CD14-positive monocyte (primary cell): ENCODE results near the gene DGCR6. TPM values are rescaled to one million over a fixed set of nuclear protein-coding genes. Genes with fewer than 3 reads are reported as not detected.
"Not testable (repeated sequence)": the region's sequence is repeated elsewhere in the genome, so short reads cannot be mapped to it uniquely, and the experiment has no call there.

Experiments
- DNase-seq, 3 donors: peaks; one replicate each; pipeline ENCODE4 v3.0.0-alpha.2; 2011 to 2022
- H2AFZ ChIP-seq: 2 replicates; pipeline ENCODE4 v1.6.0; 2012; ENCODE audit warnings: mild to moderate bottlenecking, low read depth, low read length, inconsistent platforms; ENCODE audit not compliant: insufficient read depth, poor library complexity, severe bottlenecking
- H3K27ac ChIP-seq, 2 donors: 1 replicate in 1 of 2; 2 replicates in 1 of 2; pipeline ENCODE4 v1.5.1; 2012 to 2013; ENCODE audit warnings: low read length in 2 of 2, control low read depth in 1 of 2, inconsistent platforms in 1 of 2, low read depth in 1 of 2, mild to moderate bottlenecking in 1 of 2
- H3K27me3 ChIP-seq, 2 donors: one replicate each; pipeline versions ENCODE4 v1.6.0 to v1.6.1; 2011 to 2013; ENCODE audit warnings: low read length in 2 of 2; ENCODE audit not compliant: control insufficient read depth in 2 of 2, insufficient read depth in 2 of 2
- H3K36me3 ChIP-seq, 2 donors: replicated peaks in 1 of 2; 1 replicate in 1 of 2; 2 replicates in 1 of 2; pipeline versions ENCODE4 v1.5.1 to v1.6.1; 2012 to 2013; ENCODE audit warnings: low read length in 2 of 2, control low read depth in 1 of 2, inconsistent platforms in 1 of 2, mild to moderate bottlenecking in 1 of 2; ENCODE audit not compliant: insufficient read depth in 2 of 2, control insufficient read depth in 1 of 2
- H3K4me1 ChIP-seq, 2 donors: 1 replicate in 1 of 2; 2 replicates in 1 of 2; pipeline versions ENCODE4 v1.5.1 to v1.6.1; 2012 to 2013; ENCODE audit warnings: low read length in 2 of 2, control low read depth in 1 of 2, inconsistent platforms in 1 of 2, mild to moderate bottlenecking in 1 of 2, moderate library complexity in 1 of 2; ENCODE audit not compliant: insufficient read depth in 2 of 2, control insufficient read depth in 1 of 2
- H3K4me2 ChIP-seq: replicated peaks from 2 replicates; pipeline ENCODE3; 2012; ENCODE audit warnings: low read length, moderate library complexity, mild to moderate bottlenecking; ENCODE audit not compliant: poor library complexity, severe bottlenecking; ENCODE audit errors: extremely low read depth
- H3K4me3 ChIP-seq, 3 experiments: fragments of 200-600 bp in 1 of 3; sonication (generic) in 1 of 3; replicated peaks in 1 of 3; 1 replicate in 2 of 3; 2 replicates in 1 of 3; pipeline ENCODE4 v1.5.1; 2011 to 2013; ENCODE audit warnings: low read length in 3 of 3, mild to moderate bottlenecking in 3 of 3, control low read depth in 2 of 3, low read depth in 2 of 3, inconsistent platforms in 1 of 3, moderate library complexity in 1 of 3
- H3K79me2 ChIP-seq: 2 replicates; pipeline ENCODE4 v1.6.0; 2012; ENCODE audit warnings: mild to moderate bottlenecking, control low read depth, inconsistent platforms, low read length, moderate library complexity; ENCODE audit not compliant: insufficient read depth
- H3K9ac ChIP-seq: 2 replicates; pipeline ENCODE4 v1.6.0; 2017; ENCODE audit warnings: low read length, mild to moderate bottlenecking; ENCODE audit not compliant: insufficient read depth, poor library complexity, severe bottlenecking
- H3K9me3 ChIP-seq, 2 donors: replicated peaks in 1 of 2; 1 replicate in 1 of 2; 2 replicates in 1 of 2; pipeline versions ENCODE4 v1.5.1 to v1.6.1; 2012 to 2013; ENCODE audit warnings: low read length in 2 of 2, control low read depth in 1 of 2; ENCODE audit not compliant: control insufficient read depth in 1 of 2, insufficient read depth in 1 of 2
- H4K20me1 ChIP-seq: 2 replicates; pipeline ENCODE4 v1.6.0; 2012; ENCODE audit warnings: mild to moderate bottlenecking, low read length, control low read depth, moderate library complexity; ENCODE audit not compliant: insufficient read depth
- H3K27ac Mint-ChIP-seq, 7 donors: one replicate each; pipeline ENCODE4 v1.8.0; 2020; ENCODE audit warnings: mild to moderate bottlenecking in 7 of 7, mixed read lengths in 7 of 7, moderate library complexity in 6 of 7, inconsistent platforms in 2 of 7
- H3K27me3 Mint-ChIP-seq, 3 donors: one replicate each; pipeline ENCODE4 v1.8.0; 2021 to 2022; ENCODE audit warnings: low read depth in 3 of 3, mild to moderate bottlenecking in 3 of 3, mixed read lengths in 3 of 3, moderate library complexity in 3 of 3, inconsistent platforms in 1 of 3
- H3K36me3 Mint-ChIP-seq, 2 donors: one replicate each; pipeline ENCODE4 v1.8.0; 2020; ENCODE audit warnings: mixed read lengths in 2 of 2, inconsistent platforms in 1 of 2, mild to moderate bottlenecking in 1 of 2
- H3K4me1 Mint-ChIP-seq: one replicate; pipeline ENCODE4 v1.8.0; 2020; ENCODE audit warnings: mild to moderate bottlenecking, mixed read lengths
- H3K4me3 Mint-ChIP-seq, 2 donors: one replicate each; pipeline ENCODE4 v1.8.0; 2020; ENCODE audit warnings: mild to moderate bottlenecking in 2 of 2, mixed read lengths in 2 of 2, moderate library complexity in 1 of 2
- H3K9me3 Mint-ChIP-seq, 7 donors: one replicate each; pipeline ENCODE4 v1.8.0; 2020 to 2022; ENCODE audit warnings: mixed read lengths in 7 of 7, mild to moderate bottlenecking in 6 of 7, moderate library complexity in 6 of 7, inconsistent platforms in 2 of 7
- CTCF ChIP-seq: fragments of 200-600 bp; IDR thresholded peaks from one replicate; pipeline ENCODE4 v1.8.0; 2022; ENCODE audit warnings: antibody characterized with exemption, mild to moderate bottlenecking
- WGBS: methylation state at CpG from one replicate; pipeline ENCODE4 v1.1.5; 2013; ENCODE audit warnings: missing lambda C conversion rate; ENCODE audit not compliant: insufficient coverage; 5-methylcytosine and 5-hydroxymethylcytosine counted together
- intact Hi-C, 2 donors: fragments of 100-400 bp; cut with micrococcal nuclease; formaldehyde crosslinking; loops; one replicate each; pipeline versions ENCODE4 v1.15.0 to v1.15.1; 2023
- polyA plus RNA-seq, 3 donors: library from polyadenylated mRNA; depleted of rRNA in 1 of 3; unstranded in 2 of 3; stranded (reverse) in 1 of 3; fragments of 300-500 nt in 2 of 3; fragments of >200 nt in 1 of 3; fragmentation: Illumina TruSeq in 2 of 3; gene quantifications; 1 replicate in 2 of 3; 2 replicates in 1 of 3; pipeline ENCODE4 v1.2.3, GENCODE V29; 2012 to 2021

DGCR6 gene
- polyA plus RNA-seq, 3 donors: 0.17 to 5.1 (median 0.36) TPM

DNA sequence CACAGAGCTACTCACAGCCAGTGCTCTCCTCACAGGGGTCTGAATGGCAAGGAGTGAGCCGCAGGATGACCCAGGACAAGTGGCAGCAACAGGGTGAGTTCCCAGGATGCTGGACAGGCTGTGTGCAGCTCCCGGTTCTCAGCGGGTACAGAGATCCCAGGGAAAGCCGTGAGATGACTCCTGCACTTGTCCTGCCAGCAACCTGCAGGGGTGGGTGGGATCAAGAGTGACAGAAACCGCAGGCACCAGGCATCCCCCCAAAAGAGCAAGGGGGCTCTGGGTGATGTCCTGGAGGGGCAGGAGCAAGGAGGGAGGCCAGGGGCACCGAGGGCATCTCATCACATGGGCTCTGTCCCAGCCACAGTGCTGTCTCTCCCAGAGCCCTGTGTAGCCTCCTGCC lies 45.9 kb downstream of the DGCR6 start:
- no peaks in the 10 kb centered on the region for H4K20me1 ChIP-seq
- H3K4me1 ChIP-seq: no peaks in the 10 kb centered on the region
- no peak overlapping the region for H2AFZ ChIP-seq
- no peaks in the 10 kb centered on the region for H3K9me3 Mint-ChIP-seq
- H3K4me3 Mint-ChIP-seq: no peak overlapping the region
- no peak for TF ChIP-seq CTCF
- no peaks in the 10 kb centered on the region for H3K36me3 Mint-ChIP-seq
- H3K27me3 Mint-ChIP-seq: peaks cover 7 to 12% (median 7%) of the 10 kb centered on the region in 3 donors
- no peaks in the 10 kb centered on the region for H3K36me3 ChIP-seq
- H3K4me2 ChIP-seq: no peak overlapping the region
- no peaks in the 10 kb centered on the region for H3K79me2 ChIP-seq
- no peak overlapping the region for H3K9ac ChIP-seq
- no peak overlapping the region for H3K27ac Mint-ChIP-seq
- 89% methylated on average over 3 of the region's 6 CpGs for WGBS
- DNase-seq: no peak
- H3K4me1 Mint-ChIP-seq: no peaks in the 10 kb centered on the region
- H3K9me3 ChIP-seq: no peaks in the 10 kb centered on the region
- H3K27me3 ChIP-seq: no peaks in the 10 kb centered on the region
- H3K27ac ChIP-seq: no peak overlapping the region
- no peak overlapping the region for H3K4me3 ChIP-seq
- intact Hi-C loops: loop anchor here (5.0 kb wide), 2 partner anchors 675 to 680 kb away; no protein-coding TSS in a partner anchor

DNA sequence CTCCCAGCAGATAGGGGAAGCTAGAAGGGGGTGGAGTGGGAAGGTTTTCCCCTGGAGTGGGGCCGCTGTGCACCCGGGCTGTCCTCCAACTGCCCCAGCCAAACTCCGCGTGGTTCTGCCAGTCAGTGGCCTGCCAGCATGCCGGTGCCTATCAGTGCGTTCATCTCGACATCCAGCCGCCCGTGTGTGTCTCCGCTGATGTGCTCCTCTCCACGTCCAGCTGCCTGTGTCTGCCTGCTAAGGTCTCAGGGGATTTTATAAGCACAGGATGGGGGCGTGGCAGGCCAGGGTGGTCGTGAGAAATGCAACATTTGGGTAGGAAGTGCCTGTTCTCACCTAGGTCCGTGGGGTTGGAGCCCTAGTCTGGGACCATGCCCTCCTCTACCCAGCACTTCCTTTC lies 47.0 kb downstream of the DGCR6 start:
- H3K4me2 ChIP-seq, H3K36me3 ChIP-seq, H3K36me3 Mint-ChIP-seq, H3K79me2 ChIP-seq, H3K27me3 ChIP-seq, H3K4me3 Mint-ChIP-seq, H2AFZ ChIP-seq, H3K27me3 Mint-ChIP-seq, H4K20me1 ChIP-seq, DNase-seq, H3K9me3 Mint-ChIP-seq, H3K4me1 Mint-ChIP-seq, H3K27ac ChIP-seq, H3K4me3 ChIP-seq, H3K9ac ChIP-seq, H3K9me3 ChIP-seq, H3K27ac Mint-ChIP-seq, H3K4me1 ChIP-seq: not testable (repeated sequence)
- WGBS: 40% methylated on average over 1 of the region's 14 CpGs
- intact Hi-C loops: loop anchor here (5.0 kb wide), 2 partner anchors 674 to 679 kb away; no protein-coding TSS in a partner anchor
